ENCODE results near the gene APLN. TPM values are rescaled to one million over a fixed set of nuclear protein-coding genes. Genes with fewer than 3 reads are reported as not detected.

APLN gene
- total and polyA plus RNA-seq, 9 of the 15 experiments (the other 6 are each of a cell fraction or from before 2014, with no cell fraction given), result 0.04 to 0.06 TPM; not detected in 7

DNA sequence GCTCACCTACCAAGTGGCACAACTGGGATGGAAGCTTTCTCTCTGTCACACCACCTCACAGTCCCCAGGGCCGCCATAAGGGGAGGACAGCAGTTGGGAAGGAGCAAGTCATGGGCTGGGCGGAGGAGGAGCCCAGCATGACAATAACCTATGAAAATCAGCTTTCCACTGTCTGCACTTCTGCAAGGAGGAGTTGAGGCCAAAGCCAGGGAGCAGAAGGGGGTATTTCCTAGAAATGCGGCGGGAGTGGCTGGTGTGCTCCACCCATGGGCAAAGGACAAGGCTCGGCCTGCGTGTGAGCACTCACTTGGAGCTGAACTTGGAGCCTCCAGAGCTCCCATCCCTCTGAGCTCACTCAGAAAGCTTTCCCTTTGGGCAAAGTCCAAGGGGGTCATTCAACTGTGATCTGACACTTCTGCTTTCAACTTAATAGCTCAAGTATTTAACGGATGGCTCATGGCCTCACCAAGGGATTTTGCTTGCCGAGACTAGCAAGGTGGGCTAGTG lies 18.5 kb downstream of the APLN start:
- CTCF ChIA-PET (ENCODE audit: low intra/inter-chr PET ratio), result no interaction called here
- no peaks in the 10 kb centered on the region for H3K79me2 ChIP-seq (ENCODE audit: control insufficient read depth, insufficient read depth, low read length)
- H3K4me1 ChIP-seq (replicated peaks in 1 of 2; ENCODE audit: control insufficient read depth in 2 of 2, insufficient read depth in 2 of 2, low read length in 2 of 2), result peaks cover 18 to 19% of the 10 kb centered on the region in 2 experiments
- H2AFZ ChIP-seq (ENCODE audit: low read depth, low read length), result peak overlapping the region; percentile 95
- peak overlapping the region; percentile 66 for H3K4me2 ChIP-seq (ENCODE audit: insufficient read depth, low read length)
- H3K9me3 ChIP-seq (replicated peaks; ENCODE audit: control insufficient read depth, insufficient read depth, low read depth, low read length), result no peaks in the 10 kb centered on the region
- H3K9me1 ChIP-seq (ENCODE audit: control insufficient read depth, insufficient read depth, low read length), result peaks cover 5% of the 10 kb centered on the region
- no TSS peak for BruUV-seq (replicated peaks)
- DNase-seq (ENCODE audit: extremely low read depth in 1 of 4, low spot score in 3 of 4) (peak; percentile 24 to 72 (median 42)), ATAC-seq (peak; percentile 87), FAIRE-seq (peak; percentile 77)
- peak overlapping the region in 1 of 2 experiments; percentile 50; a peak in 3 of 4 replicates for H3K9ac ChIP-seq (ENCODE audit: insufficient read depth in 1 of 2, low read depth in 2 of 2, low read length in 2 of 2)
- H3K27ac ChIP-seq (ENCODE audit: extremely low read depth, low read depth, low read length), result peak overlapping the region; percentile 61; the same call in 2 of the 3 replicates
- no peaks in the 10 kb centered on the region for H4K20me1 ChIP-seq (replicated peaks; ENCODE audit: control insufficient read depth, insufficient read depth, low read length)
- TF ChIP-seq YY1 (IDR thresholded peaks at IDR 0.05; ENCODE audit: borderline replicate concordance in 1 of 3, control insufficient read depth in 1 of 3, extremely low read depth in 1 of 3, insufficient read depth in 3 of 3, insufficient read length in 1 of 3, insufficient replicate concordance in 2 of 3, low read depth in 1 of 3, low read length in 2 of 3), result peak in 1 of 3 experiments; percentile 53
- peak; percentile 94 for TF ChIP-seq ZNF263 (CRISPR knock-in tag; IDR thresholded peaks at IDR 0.05; ENCODE audit: borderline replicate concordance)
- no peak for TF ChIP-seq POLR2AphosphoS2 (IDR thresholded peaks at IDR 0.05; ENCODE audit: low read length)
- peaks cover 0 to 4% of the 10 kb centered on the region in 2 experiments; a peak in 2 of 5 replicates for H3K27me3 ChIP-seq (ENCODE audit: control insufficient read depth in 2 of 2, insufficient read depth in 2 of 2, low read length in 2 of 2)
- WGBS (ENCODE audit: insufficient coverage, low coverage, missing lambda C conversion rate), result 20% methylated on average over 6 of the region's 8 CpGs
- intact Hi-C loops (cut with micrococcal nuclease), result loop anchor here (2.0 kb wide), 1 partner anchor 31 kb away; no protein-coding TSS in a partner anchor
- no peaks in the 10 kb centered on the region for H3K36me3 ChIP-seq (ENCODE audit: control insufficient read depth, insufficient read depth, low read length)
- in situ Hi-C loops (cut with MboI), result no loop called here
- no peak overlapping the region for H3K4me3 ChIP-seq
- POLR2A ChIA-PET, result interaction anchor here (0.8 to 1.3 kb wide), 2 partner anchors 10 to 14 kb away, joined by 3 read pairs; no protein-coding TSS in a partner anchor

DNA sequence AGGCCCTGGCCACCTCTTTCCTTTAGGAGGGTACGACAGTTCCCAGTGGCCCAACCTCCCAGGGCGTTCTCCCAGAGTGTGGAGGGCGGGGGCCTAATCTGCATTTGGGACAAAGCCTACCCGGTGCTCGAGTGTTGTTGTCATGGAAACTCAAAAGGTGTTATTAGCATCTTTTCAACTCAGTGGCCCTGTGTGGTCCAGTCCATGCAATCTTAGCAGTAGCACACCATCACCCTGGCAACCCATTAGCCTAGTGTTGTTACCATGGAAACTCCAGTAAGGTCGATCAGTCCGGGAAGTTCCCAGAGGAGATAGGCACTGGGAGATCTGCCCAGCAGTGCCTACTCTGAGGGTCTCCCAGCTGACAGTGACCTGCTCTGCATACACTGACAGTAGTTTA lies 20.2 kb downstream of the APLN start:
- Histone ChIP-seq H3K4me1 (replicated peaks in 1 of 2; ENCODE audit: control insufficient read depth in 2 of 2, insufficient read depth in 2 of 2, low read length in 2 of 2) (peaks cover 18 to 19% of the 10 kb centered on the region in 2 experiments), H2AFZ (ENCODE audit: low read depth, low read length) (no peak overlapping the region), H3K79me2 (ENCODE audit: control insufficient read depth, insufficient read depth, low read length) (no peaks in the 10 kb centered on the region), H3K27me3 (ENCODE audit: control insufficient read depth in 2 of 2, insufficient read depth in 2 of 2, low read length in 2 of 2) (no peaks in the 10 kb centered on the region), H3K9ac (ENCODE audit: insufficient read depth in 1 of 2, low read depth in 2 of 2, low read length in 2 of 2) (no peak overlapping the region), H3K36me3 (ENCODE audit: control insufficient read depth, insufficient read depth, low read length) (no peaks in the 10 kb centered on the region), H3K4me3 (no peak overlapping the region), H3K9me3 (replicated peaks; ENCODE audit: control insufficient read depth, insufficient read depth, low read depth, low read length) (no peaks in the 10 kb centered on the region), H3K9me1 (ENCODE audit: control insufficient read depth, insufficient read depth, low read length) (peaks cover 5% of the 10 kb centered on the region), H3K4me2 (ENCODE audit: insufficient read depth, low read length) (no peak overlapping the region), H4K20me1 (replicated peaks; ENCODE audit: control insufficient read depth, insufficient read depth, low read length) (no peaks in the 10 kb centered on the region), H3K27ac (ENCODE audit: extremely low read depth, low read depth, low read length) (no peak overlapping the region)
- no TSS peak for BruUV-seq (replicated peaks)
- TF ChIP-seq RFX1 (IDR thresholded peaks at IDR 0.05), result peak; percentile 87
- no peak for TF ChIP-seq ZBTB8A (IDR thresholded peaks at IDR 0.05; ENCODE audit: partially characterized antibody)
- TF ChIP-seq, protein P1, sequence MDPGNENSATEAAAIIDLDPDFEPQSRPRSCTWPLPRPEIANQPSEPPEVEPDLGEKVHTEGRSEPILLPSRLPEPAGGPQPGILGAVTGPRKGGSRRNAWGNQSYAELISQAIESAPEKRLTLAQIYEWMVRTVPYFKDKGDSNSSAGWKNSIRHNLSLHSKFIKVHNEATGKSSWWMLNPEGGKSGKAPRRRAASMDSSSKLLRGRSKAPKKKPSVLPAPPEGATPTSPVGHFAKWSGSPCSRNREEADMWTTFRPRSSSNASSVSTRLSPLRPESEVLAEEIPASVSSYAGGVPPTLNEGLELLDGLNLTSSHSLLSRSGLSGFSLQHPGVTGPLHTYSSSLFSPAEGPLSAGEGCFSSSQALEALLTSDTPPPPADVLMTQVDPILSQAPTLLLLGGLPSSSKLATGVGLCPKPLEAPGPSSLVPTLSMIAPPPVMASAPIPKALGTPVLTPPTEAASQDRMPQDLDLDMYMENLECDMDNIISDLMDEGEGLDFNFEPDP (CRISPR knock-in tag; IDR thresholded peaks at IDR 0.05), result no peak
- TF ChIP-seq SIRT6 (IDR thresholded peaks at IDR 0.05; ENCODE audit: low read depth, low read length), result no peak
- no peak for FAIRE-seq
- POLR2A ChIA-PET, result no interaction called here
- CTCF ChIA-PET (ENCODE audit: low intra/inter-chr PET ratio), result no interaction called here
- in situ Hi-C loops (cut with MboI), result no loop called here
- 51% methylated on average over 6 of the region's 7 CpGs for WGBS (ENCODE audit: insufficient coverage, low coverage, missing lambda C conversion rate)
- no peak for ATAC-seq
- no peak for DNase-seq (ENCODE audit: extremely low read depth in 1 of 4, low spot score in 3 of 4)
- intact Hi-C loops (cut with micrococcal nuclease), result no loop called here
